ENCODE results near the gene SLC25A28. TPM values are rescaled to one million over a fixed set of nuclear protein-coding genes. Genes with fewer than 3 reads are reported as not detected.
"Not testable (repeated sequence)": the region's sequence is repeated elsewhere in the genome, so short reads cannot be mapped to it uniquely, and the experiment has no call there.

The SLC25A28 gene
- total RNA-seq, 1 donor, result 43.1 TPM

- H3K4me3 ChIP-seq (ENCODE audit: low read length), result no peak overlapping the region
- peaks cover 5% of the 10 kb centered on the region for H3K27me3 ChIP-seq (ENCODE audit: insufficient read depth, low read length)
- H3K9me3 ChIP-seq (ENCODE audit: low read depth, low read length), result no peaks in the 10 kb centered on the region
- no peaks in the 10 kb centered on the region for H3K4me1 ChIP-seq (ENCODE audit: insufficient read depth, low read length)
Measured at GRCh38 chr10:99647601-99648151, 27.4 kb upstream of the SLC25A28 start.

- no peak overlapping the region for H3K4me3 ChIP-seq (ENCODE audit: low read length)
- H3K27me3 ChIP-seq (ENCODE audit: insufficient read depth, low read length), result peaks cover 2% of the 10 kb centered on the region
- H3K9me3 ChIP-seq (ENCODE audit: low read depth, low read length), result no peaks in the 10 kb centered on the region
- H3K4me1 ChIP-seq (ENCODE audit: insufficient read depth, low read length), result no peaks in the 10 kb centered on the region
Measured at GRCh38 chr10:99633832-99634231, 13.6 kb upstream of the SLC25A28 start.

GRCh38 chr10:99631496-99631895, 11.3 kb upstream of the SLC25A28 start:
- H3K4me1 ChIP-seq (ENCODE audit: insufficient read depth, low read length), result no peaks in the 10 kb centered on the region
- no peaks in the 10 kb centered on the region for H3K9me3 ChIP-seq (ENCODE audit: low read depth, low read length)
- peaks cover 2% of the 10 kb centered on the region for H3K27me3 ChIP-seq (ENCODE audit: insufficient read depth, low read length)
- no peak overlapping the region for H3K4me3 ChIP-seq (ENCODE audit: low read length)

- Histone ChIP-seq H3K9me3 (ENCODE audit: low read depth, low read length) (no peaks in the 10 kb centered on the region), H3K4me1 (ENCODE audit: insufficient read depth, low read length) (no peaks in the 10 kb centered on the region), H3K27me3 (ENCODE audit: insufficient read depth, low read length) (peaks cover 2% of the 10 kb centered on the region), H3K4me3 (ENCODE audit: low read length) (no peak overlapping the region)
Measured at GRCh38 chr10:99630991-99631390, 10.8 kb upstream of the SLC25A28 start.

- Histone ChIP-seq H3K4me3 (ENCODE audit: low read length) (no peak overlapping the region), H3K4me1 (ENCODE audit: insufficient read depth, low read length) (no peaks in the 10 kb centered on the region), H3K27me3 (ENCODE audit: insufficient read depth, low read length) (peaks cover 2% of the 10 kb centered on the region), H3K9me3 (ENCODE audit: low read depth, low read length) (no peaks in the 10 kb centered on the region)
Measured at GRCh38 chr10:99630433-99630832, 10.2 kb upstream of the SLC25A28 start.

- Histone ChIP-seq H3K4me3 (ENCODE audit: low read length) (no peak overlapping the region), H3K27me3 (ENCODE audit: insufficient read depth, low read length) (peaks cover 2% of the 10 kb centered on the region), H3K9me3 (ENCODE audit: low read depth, low read length) (no peaks in the 10 kb centered on the region), H3K4me1 (ENCODE audit: insufficient read depth, low read length) (no peaks in the 10 kb centered on the region)
Measured at GRCh38 chr10:99629625-99629978, 9.4 kb upstream of the SLC25A28 start.

GRCh38 chr10:99628923-99629624, 8.8 kb upstream of the SLC25A28 start:
- H3K4me1 ChIP-seq (ENCODE audit: insufficient read depth, low read length), result no peaks in the 10 kb centered on the region
- H3K27me3 ChIP-seq (ENCODE audit: insufficient read depth, low read length), result peaks cover 2% of the 10 kb centered on the region
- H3K4me3 ChIP-seq (ENCODE audit: low read length), result no peak overlapping the region
- H3K9me3 ChIP-seq (ENCODE audit: low read depth, low read length), result no peaks in the 10 kb centered on the region

- H3K27me3 ChIP-seq (ENCODE audit: insufficient read depth, low read length); H3K4me3 ChIP-seq (ENCODE audit: low read length); H3K9me3 ChIP-seq (ENCODE audit: low read depth, low read length): not testable (repeated sequence)
- peaks cover 17% of the 10 kb centered on the region for H3K4me1 ChIP-seq (ENCODE audit: insufficient read depth, low read length)
Measured at GRCh38 chr10:99625124-99625523, 4.9 kb upstream of the SLC25A28 start.

- no peak overlapping the region for H3K4me3 ChIP-seq (ENCODE audit: low read length)
- no peaks in the 10 kb centered on the region for H3K27me3 ChIP-seq (ENCODE audit: insufficient read depth, low read length)
- H3K4me1 ChIP-seq (ENCODE audit: insufficient read depth, low read length), result peaks cover 26% of the 10 kb centered on the region
- no peaks in the 10 kb centered on the region for H3K9me3 ChIP-seq (ENCODE audit: low read depth, low read length)
Measured at GRCh38 chr10:99623919-99624318, 3.7 kb upstream of the SLC25A28 start.

- Histone ChIP-seq H3K4me1 (ENCODE audit: insufficient read depth, low read length) (peaks cover 47% of the 10 kb centered on the region), H3K27me3 (ENCODE audit: insufficient read depth, low read length) (no peaks in the 10 kb centered on the region), H3K9me3 (ENCODE audit: low read depth, low read length) (no peaks in the 10 kb centered on the region), H3K4me3 (ENCODE audit: low read length) (peak overlapping the region; percentile 90)
Measured at GRCh38 chr10:99621454-99622251, 1.4 kb upstream of the SLC25A28 start.

GRCh38 chr10:99620711-99621453, 643 bp upstream of the SLC25A28 start:
- Histone ChIP-seq H3K9me3 (ENCODE audit: low read depth, low read length) (no peaks in the 10 kb centered on the region), H3K4me3 (ENCODE audit: low read length) (peak overlapping the region; percentile 90), H3K4me1 (ENCODE audit: insufficient read depth, low read length) (peaks cover 48% of the 10 kb centered on the region), H3K27me3 (ENCODE audit: insufficient read depth, low read length) (no peaks in the 10 kb centered on the region)

- Histone ChIP-seq H3K27me3 (ENCODE audit: insufficient read depth, low read length) (no peaks in the 10 kb centered on the region), H3K4me3 (ENCODE audit: low read length) (peak overlapping the region; percentile 90), H3K9me3 (ENCODE audit: low read depth, low read length) (no peaks in the 10 kb centered on the region), H3K4me1 (ENCODE audit: insufficient read depth, low read length) (peaks cover 51% of the 10 kb centered on the region)
Measured at GRCh38 chr10:99619090-99619800, 994 bp downstream of the SLC25A28 start.

GRCh38 chr10:99617696-99618095, 2.5 kb downstream of the SLC25A28 start:
- Histone ChIP-seq H3K27me3 (ENCODE audit: insufficient read depth, low read length) (no peaks in the 10 kb centered on the region), H3K4me3 (ENCODE audit: low read length) (no peak overlapping the region), H3K9me3 (ENCODE audit: low read depth, low read length) (no peaks in the 10 kb centered on the region), H3K4me1 (ENCODE audit: insufficient read depth, low read length) (peaks cover 47% of the 10 kb centered on the region)

- Histone ChIP-seq H3K27me3 (ENCODE audit: insufficient read depth, low read length) (no peaks in the 10 kb centered on the region), H3K4me3 (ENCODE audit: low read length) (no peak overlapping the region), H3K9me3 (ENCODE audit: low read depth, low read length) (no peaks in the 10 kb centered on the region), H3K4me1 (ENCODE audit: insufficient read depth, low read length) (peaks cover 42% of the 10 kb centered on the region)
Measured at GRCh38 chr10:99615426-99615825, 4.8 kb downstream of the SLC25A28 start.

Data from mononuclear cell (primary cell).